GM19395 (cell line): ENCODE results near the gene C6orf132.
"Not testable (repeated sequence)": the region's sequence is repeated elsewhere in the genome, so short reads cannot be mapped to it uniquely, and the experiment has no call there.

Experiments
- ATAC-seq: cut with Tn5 transposase; IDR thresholded peaks from one replicate; pipeline ENCODE4 v1.9.1; 2021; ENCODE audit warnings: mild to moderate bottlenecking, moderate library complexity; ENCODE audit not compliant: unreplicated experiment

Gene C6orf132

GRCh38 chr6:42163981-42164380 lies 21.6 kb upstream of the C6orf132 start:
- ATAC-seq: no peak

GRCh38 chr6:42162812-42163211 lies 20.4 kb upstream of the C6orf132 start:
- no peak for ATAC-seq

GRCh38 chr6:42162384-42162783 lies 20.0 kb upstream of the C6orf132 start:
- no peak for ATAC-seq

GRCh38 chr6:42159431-42160024 lies 17.1 kb upstream of the C6orf132 start:
- ATAC-seq: no peak

- no peak for ATAC-seq
Observed at GRCh38 chr6:42158631-42159030, 16.2 kb upstream of the C6orf132 start.

GRCh38 chr6:42158011-42158410 lies 15.6 kb upstream of the C6orf132 start:
- no peak for ATAC-seq

GRCh38 chr6:42156638-42157037 lies 14.2 kb upstream of the C6orf132 start:
- no peak for ATAC-seq

GRCh38 chr6:42155293-42155692 lies 12.9 kb upstream of the C6orf132 start:
- ATAC-seq: no peak

GRCh38 chr6:42154461-42155209 lies 12.2 kb upstream of the C6orf132 start:
- no peak for ATAC-seq

- ATAC-seq: no peak
Observed at GRCh38 chr6:42153921-42154320, 11.5 kb upstream of the C6orf132 start.

GRCh38 chr6:42152528-42153213 lies 10.3 kb upstream of the C6orf132 start:
- not testable (repeated sequence) for ATAC-seq

- no peak for ATAC-seq
Observed at GRCh38 chr6:42152024-42152423, 9.6 kb upstream of the C6orf132 start.

- no peak for ATAC-seq
Observed at GRCh38 chr6:42150254-42150653, 7.8 kb upstream of the C6orf132 start.

GRCh38 chr6:42148058-42148457 lies 5.6 kb upstream of the C6orf132 start:
- no peak for ATAC-seq

GRCh38 chr6:42147138-42147562 lies 4.7 kb upstream of the C6orf132 start:
- no peak for ATAC-seq

- ATAC-seq: no peak
Observed at GRCh38 chr6:42141603-42142117, 760 bp downstream of the C6orf132 start.

- no peak for ATAC-seq
Observed at GRCh38 chr6:42140756-42141602, 1.4 kb downstream of the C6orf132 start.

- ATAC-seq: no peak
Observed at GRCh38 chr6:42140032-42140431, 2.4 kb downstream of the C6orf132 start.

- no peak for ATAC-seq
Observed at GRCh38 chr6:42138630-42139619, 3.5 kb downstream of the C6orf132 start.

GRCh38 chr6:42138190-42138589 lies 4.2 kb downstream of the C6orf132 start:
- ATAC-seq: no peak
